ENCODE measurements around the gene GTF2H1. TPM values are rescaled to one million over a fixed set of nuclear protein-coding genes. Genes with fewer than 3 reads are reported as not detected.
"Not testable (repeated sequence)": the region's sequence is repeated elsewhere in the genome, so short reads cannot be mapped to it uniquely, and the experiment has no call there.

GTF2H1 gene
- total RNA-seq, 1 experiment from 2014 or later = 53.7 TPM

GRCh38 chr11:18315893-18316292, 6.5 kb upstream of the GTF2H1 start:
- DNase-seq (ENCODE audit: extremely low read depth, low read depth) = no peak

DNA sequence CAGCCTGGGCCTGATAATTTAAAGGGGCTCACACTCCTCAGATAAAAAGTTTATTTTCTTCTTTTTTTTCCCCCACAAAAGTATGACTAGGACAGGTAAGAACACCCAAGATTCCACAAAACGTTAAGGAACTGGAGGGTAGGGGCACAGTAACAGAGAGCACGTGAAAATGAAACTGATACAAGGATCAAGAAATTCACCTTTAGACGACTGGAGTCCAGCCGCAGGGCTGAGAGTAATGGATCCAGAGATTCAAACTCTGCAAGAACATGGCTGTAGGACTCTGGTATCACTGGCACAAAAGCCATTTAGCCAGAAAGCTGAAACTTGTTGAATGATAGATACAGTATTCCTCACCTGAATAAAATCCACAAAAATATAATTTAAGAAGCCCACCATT, 4.8 kb upstream of the GTF2H1 start:
- DNase-seq (ENCODE audit: extremely low read depth, low read depth) = no peak

GRCh38 chr11:18319914-18320313, 2.5 kb upstream of the GTF2H1 start:
- DNase-seq (ENCODE audit: extremely low read depth, low read depth) = no peak

GRCh38 chr11:18320617-18321016, 1.8 kb upstream of the GTF2H1 start:
- no peak for DNase-seq (ENCODE audit: extremely low read depth, low read depth)

DNA sequence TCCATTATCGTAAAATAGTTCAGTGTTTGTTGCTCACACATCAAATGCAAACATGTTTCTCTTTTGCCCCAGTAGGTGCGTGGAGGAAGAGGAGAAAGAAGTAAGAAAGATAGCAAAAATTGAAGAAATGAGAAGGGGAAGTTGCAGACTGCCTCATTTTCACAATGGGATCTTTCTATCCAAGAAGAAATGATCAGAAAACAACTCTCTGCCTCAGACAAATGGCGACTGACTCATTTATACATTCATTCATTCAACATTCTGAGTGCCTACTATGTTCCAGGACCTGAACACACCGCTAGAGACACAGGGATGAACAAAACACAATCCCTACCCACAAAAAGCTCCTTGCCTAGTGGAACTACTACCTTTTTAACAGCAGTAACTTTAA, 794 bp upstream of the GTF2H1 start:
- no peak for DNase-seq (ENCODE audit: extremely low read depth, low read depth)

GRCh38 chr11:18322818-18323570, 627 bp downstream of the GTF2H1 start:
- no peak for DNase-seq (ENCODE audit: extremely low read depth, low read depth)

DNA sequence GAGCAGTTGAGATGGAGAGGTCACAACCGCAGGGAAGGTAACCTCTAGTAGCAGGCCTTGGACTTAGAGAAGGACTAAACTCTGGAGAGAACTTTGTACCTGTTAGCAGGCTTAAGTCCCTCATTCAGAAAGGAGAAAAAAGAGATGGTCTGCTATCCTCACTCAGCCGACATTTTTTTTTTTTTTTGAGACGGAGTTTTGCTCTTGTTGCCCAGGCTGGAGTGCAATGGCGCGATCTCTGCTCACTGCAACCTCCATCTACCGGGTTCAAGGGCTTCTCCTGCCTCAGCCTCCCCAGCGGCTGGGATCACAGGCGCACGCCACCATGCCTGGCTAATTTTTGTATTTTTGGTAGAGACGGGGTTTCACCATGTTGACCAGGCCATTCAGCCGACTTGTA, 1.5 kb downstream of the GTF2H1 start:
- not testable (repeated sequence) for DNase-seq (ENCODE audit: extremely low read depth, low read depth)

DNA sequence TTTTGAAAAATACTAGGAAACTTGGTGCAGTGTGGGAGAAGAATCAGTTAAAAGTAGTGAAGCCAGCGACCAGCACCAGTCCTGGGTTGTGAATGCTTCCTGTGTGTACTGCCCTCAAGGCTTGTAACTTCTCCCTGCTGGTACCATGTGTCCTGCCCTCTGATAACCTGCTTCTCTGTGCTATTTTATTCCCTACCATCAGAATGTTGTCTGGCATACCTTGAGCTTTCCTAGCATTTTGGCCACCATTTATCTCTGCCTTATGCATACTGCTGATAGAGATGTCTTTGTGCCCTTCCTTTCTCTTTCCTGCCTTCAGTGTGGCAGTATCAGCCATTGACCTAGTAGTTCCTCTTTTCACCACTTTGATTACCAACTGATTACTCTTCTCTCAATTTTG, 2.0 kb downstream of the GTF2H1 start:
- no peak for DNase-seq (ENCODE audit: extremely low read depth, low read depth)

DNA sequence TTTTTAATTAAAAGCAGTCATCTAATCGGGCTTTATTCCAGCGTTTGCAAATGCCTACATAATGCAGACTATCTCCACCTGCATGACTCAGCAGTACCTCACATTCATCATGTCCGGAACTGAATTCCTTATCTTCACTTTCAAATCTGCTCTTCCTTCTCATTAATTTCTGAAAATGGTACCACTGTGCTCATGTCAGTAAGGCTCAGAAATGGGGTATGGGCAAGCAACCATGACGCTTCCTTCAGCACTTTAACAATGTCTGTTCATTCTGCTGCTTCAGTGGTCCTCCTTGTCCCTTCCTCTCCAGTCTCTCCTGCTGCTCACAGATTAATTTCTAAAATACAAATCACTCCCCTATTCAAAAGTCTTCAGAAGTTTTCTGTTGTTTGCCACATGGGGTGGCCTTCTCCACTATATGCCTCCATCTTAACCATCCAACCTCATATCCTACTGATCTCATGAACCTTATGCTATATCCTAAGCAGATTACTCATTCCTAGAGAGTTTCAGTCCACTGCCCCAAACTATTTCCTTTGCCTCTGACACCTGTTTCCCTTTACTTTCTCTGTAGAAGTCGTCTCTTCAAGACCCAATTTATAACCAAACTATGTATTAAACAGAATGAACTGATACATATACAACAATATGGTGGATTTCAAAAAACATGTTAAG, 7.0 kb downstream of the GTF2H1 start:
- peak; percentile 40 for DNase-seq (ENCODE audit: extremely low read depth, low read depth)

DNA sequence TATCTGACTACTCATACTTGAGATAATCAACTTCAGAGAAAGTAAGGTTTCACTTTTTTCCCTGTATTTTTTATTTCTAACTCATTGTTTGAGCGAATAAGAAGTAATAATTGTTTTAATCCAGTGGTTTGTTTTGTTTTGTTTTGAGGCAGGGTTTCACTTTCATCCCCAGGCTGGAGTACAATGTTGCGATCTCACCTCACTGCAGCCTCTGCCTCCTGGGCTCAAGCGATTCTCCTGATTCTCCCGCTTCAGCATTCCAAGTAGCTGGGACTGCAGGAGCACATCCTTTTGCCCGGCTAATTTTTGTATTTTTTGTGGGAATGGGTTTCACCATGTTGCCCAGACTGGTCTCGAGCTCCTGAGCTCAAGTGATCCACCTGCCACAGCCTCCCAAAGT, 8.6 kb downstream of the GTF2H1 start:
- DNase-seq (ENCODE audit: extremely low read depth, low read depth) = no peak

DNA sequence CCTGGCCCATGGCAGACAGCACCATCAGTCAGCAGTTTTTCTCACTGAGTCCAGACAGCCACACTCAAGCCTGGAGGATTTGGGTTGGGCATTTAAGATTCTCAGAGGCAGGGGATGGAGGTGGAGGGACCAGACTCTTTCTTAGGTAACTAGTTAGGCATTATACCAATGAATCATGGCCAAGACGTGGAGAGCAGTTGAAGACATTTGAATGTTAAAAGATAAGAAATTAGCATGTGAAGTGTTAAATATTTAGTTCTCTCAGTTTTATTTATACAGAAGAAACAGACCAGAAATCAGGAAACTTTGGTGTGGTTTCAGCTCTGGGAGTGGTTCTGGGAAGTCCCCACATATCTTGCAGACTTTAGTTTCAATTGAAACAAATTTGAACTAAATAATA, 9.9 kb downstream of the GTF2H1 start:
- no peak for DNase-seq (ENCODE audit: extremely low read depth, low read depth)

GRCh38 chr11:18332891-18333290, 10.5 kb downstream of the GTF2H1 start:
- no peak for DNase-seq (ENCODE audit: extremely low read depth, low read depth)

- DNase-seq (ENCODE audit: extremely low read depth, low read depth) = no peak
Measured at GRCh38 chr11:18347471-18348125, 25.2 kb downstream of the GTF2H1 start.

GRCh38 chr11:18352581-18352980, 30.2 kb downstream of the GTF2H1 start:
- DNase-seq (ENCODE audit: extremely low read depth, low read depth) = no peak

- DNase-seq (ENCODE audit: extremely low read depth, low read depth) = no peak
Measured at GRCh38 chr11:18358646-18359045, 36.3 kb downstream of the GTF2H1 start.

GRCh38 chr11:18361154-18361553, 38.8 kb downstream of the GTF2H1 start:
- no peak for DNase-seq (ENCODE audit: extremely low read depth, low read depth)

DNA sequence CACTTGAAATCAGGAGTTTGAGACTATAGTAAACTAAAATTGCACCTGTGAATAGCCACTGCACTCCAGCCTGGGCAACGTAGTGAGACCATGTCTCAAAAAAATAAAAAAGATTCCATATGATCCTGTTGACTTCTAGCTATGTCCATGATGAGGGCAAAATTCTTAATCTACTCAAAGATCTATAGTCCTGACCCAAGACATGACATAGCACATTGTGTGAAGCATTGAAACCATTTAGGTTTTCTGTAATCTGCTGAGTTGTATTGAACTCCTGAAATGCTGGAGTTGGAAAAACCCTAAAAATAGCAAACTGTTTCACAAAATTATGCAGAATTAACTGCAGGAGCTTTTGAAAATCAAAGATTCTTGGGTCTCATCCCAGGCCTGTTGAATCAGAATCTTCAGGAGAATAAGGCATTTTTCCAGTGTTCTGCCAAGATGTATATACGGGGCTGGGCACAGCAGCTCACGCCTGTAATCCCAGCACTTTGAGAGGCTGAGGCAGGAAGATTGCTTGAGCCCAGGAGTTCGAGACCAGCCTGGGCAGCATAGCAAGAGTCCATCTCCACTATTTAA, 42.2 kb downstream of the GTF2H1 start:
- no peak for DNase-seq (ENCODE audit: extremely low read depth, low read depth)

GRCh38 chr11:18365741-18366140, 43.4 kb downstream of the GTF2H1 start:
- no peak for DNase-seq (ENCODE audit: extremely low read depth, low read depth)

DNA sequence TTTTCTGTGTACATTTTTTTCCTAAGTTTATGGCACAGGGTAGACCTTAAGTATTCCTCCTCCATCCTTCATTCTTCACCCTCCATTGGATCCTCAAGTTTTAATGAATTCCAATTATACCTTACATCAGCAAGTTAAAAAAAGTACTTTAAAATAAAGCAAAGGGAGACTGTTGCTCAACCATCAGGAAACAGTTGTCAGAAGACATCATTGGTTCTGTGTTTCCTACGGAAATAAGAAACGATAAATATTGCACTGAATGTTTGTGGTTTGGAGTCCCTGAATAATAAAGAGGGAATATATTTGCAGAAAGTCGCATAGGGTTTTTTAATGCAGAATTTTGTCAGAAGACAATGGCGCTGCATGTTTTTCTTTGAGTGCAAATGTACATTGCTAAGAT, 43.9 kb downstream of the GTF2H1 start:
- no peak for DNase-seq (ENCODE audit: extremely low read depth, low read depth)

- DNase-seq (ENCODE audit: extremely low read depth, low read depth) = no peak
Measured at GRCh38 chr11:18367431-18367830, 45.1 kb downstream of the GTF2H1 start.

DNA sequence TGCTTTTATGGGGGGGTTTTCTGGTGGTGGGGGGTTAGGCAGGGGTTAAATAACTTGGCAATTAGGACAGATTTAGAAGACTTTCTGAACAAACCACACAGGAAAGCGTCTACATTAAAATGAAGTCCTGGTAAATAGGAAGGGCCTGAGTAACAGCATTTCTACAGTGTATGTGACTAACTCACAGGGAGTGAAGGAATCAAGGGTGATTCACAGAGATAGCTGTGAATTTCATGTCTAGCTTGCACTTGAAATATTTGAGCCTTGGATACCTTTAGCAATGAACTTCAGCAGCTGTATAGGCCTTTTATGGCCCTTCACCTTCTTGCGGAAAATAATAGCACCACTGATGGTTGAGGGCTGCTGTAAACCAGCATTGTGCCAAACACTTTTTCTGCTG, 45.9 kb downstream of the GTF2H1 start:
- DNase-seq (ENCODE audit: extremely low read depth, low read depth) = no peak

DNA sequence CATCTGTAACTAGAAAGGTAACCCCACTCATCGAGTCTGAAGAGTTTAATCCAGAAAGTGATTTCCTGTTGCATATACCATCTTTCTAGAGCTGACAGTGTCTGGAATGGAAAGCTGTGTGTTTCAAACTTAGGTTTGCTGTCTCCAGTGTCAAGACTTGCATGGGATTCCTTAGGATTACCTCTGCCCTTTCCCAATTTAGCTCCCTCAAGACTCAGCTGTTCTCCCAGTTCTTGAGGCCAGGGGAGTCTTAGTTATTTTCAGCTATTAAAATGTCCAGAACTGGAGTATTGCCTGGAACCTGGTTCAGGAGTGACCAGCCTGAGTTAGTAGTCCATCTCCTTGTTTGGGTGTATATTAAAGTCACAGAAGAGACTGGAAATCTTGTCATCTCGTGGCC, 47.0 kb downstream of the GTF2H1 start:
- DNase-seq (ENCODE audit: extremely low read depth, low read depth) = no peak

Data from NCI-H460 (cell line).